NCI-H1105 (cell line): Measurements from ENCODE around the gene PTPRN2.

ENCODE experiments used
- DNase-seq: peaks from one replicate; lab custom pipeline; 2025; lab: John Stamatoyannopoulos, UW

Gene PTPRN2

DNA sequence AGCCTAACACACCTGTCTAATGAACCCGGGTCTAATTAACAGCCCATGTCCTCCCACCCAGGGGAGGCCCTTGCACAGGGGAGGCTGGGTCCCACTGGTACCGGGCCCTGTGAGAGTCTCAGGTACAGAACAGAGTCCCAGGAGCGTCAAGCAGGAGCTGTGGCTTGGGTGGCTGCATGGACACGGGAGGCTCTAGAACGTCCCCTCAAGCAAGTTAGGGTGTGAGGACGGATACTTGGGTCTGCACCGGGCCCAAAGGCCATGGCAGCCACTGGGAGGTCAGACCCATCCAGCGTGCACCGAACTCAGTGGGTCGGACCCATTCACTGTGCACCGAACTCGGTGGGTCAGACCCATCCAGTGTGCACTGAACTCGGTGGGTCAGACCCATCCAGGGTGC, 941.1 kb downstream of the PTPRN2 start:
- no peak for DNase-seq

DNA sequence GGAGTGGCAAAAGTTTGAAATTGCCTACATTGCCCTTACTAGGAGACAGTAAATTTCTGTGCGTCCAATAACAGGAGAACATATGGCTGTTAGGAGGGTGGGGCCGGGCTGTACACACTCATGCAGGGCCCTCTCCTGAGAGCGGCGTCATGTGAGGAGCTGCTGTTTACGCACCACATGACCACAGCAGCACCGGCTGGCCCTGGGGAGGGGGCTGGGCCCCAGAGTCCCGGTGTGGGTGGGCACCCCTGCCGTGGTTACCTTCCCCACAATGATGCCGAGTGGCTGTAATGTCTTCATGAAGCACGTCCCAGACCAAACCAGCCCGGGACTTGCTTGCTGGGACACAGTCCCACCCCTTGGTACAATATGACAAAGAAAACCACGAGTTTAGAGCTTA, 942.1 kb downstream of the PTPRN2 start:
- DNase-seq: no peak

DNA sequence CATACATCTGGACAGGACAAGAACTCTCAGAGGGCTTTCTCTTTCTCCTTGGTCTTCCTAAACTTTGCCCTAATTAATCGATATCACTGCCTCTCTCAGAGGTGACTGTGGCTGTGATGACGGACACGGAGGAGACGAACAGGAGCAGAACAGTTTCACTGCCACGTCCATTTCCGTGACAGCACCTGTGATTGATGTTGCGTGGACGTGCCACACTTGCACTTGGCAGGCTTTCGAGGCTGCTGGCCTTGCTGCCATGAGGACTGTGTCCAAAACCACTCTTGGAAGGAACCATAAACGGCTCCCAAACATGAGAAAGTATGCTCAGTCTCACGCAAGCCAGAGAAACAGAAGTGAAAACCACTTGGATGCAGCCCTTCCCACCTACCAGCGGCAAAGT, 942.7 kb downstream of the PTPRN2 start:
- no peak for DNase-seq

DNA sequence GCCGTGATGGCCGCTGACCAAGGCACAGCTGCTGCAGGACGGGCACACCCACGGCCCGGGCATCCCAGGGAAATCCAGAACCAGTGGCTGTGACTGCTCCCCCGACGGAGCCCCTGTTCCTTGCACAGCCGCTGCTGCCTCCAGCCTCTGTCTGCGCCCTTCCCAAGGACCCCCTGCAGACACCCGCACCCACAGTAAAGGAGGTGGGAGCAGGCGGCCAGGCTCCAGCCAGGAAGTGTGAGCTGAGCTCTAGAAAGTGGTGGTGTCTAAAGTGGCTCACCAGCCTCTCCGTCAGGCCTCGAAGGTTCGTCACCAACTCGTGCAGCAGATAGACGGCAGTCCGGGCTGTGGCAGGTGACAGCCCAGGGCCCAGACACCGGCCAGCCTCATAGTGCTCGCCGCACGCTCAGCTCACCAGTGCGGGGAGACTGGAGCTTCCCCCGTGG, 944.1 kb downstream of the PTPRN2 start:
- no peak for DNase-seq

DNA sequence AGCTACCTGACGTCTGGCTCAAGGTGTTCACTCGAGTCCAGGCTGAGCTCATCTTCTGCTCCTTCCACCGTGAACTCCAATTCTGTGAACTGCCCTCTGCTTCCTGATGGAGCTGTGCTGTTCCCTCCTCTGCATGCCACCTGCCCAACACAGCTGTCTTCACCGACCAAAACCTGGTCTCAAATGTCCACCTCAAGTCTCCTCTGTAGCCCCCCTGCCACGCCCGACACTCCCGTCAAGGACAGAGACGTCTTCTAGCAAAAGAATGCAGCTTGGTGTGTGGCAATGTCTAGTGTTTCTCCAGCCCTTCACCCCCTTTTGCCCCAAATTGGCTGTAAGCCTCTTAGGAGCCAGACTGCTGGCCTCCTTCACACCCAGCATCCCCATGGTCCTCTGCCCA, 945.8 kb downstream of the PTPRN2 start:
- no peak for DNase-seq

DNA sequence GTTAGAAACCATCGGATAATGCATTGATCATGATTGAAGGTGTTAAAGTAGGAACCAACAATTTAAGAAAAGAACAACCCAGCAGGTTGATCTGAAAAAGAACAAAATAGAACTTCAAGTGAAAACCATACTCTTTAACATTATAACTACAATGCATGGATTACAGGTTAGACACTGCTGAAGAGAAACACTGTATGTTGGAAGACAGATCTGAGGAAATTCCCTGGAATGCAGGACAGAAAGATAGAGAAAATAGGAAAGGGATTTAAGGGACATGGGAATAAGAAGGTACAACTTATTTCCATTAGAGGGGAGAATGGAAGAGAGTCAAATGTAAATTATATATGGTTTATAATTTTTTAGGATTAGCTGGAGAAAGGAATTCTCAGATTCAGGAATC, 947.5 kb downstream of the PTPRN2 start:
- no peak for DNase-seq

DNA sequence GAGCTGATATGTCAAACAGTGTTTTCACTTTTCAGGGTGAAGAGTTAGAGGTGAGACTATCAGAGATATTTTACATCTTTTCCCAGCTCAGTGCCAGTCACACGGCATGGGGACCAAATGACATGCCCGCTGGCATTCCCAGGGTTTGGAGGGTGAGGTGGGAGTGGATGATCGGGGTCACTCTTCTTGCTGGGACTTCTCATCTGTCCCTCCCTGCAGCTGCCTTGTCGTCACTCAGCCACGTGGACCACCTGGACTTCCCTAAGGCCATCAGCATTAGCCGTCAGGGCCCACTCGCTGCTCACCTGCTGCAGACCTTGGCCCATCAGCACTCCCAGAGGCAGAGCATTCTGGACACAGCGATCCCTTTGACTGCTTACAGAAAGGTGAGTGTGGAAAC, 949.1 kb downstream of the PTPRN2 start:
- no peak for DNase-seq

DNA sequence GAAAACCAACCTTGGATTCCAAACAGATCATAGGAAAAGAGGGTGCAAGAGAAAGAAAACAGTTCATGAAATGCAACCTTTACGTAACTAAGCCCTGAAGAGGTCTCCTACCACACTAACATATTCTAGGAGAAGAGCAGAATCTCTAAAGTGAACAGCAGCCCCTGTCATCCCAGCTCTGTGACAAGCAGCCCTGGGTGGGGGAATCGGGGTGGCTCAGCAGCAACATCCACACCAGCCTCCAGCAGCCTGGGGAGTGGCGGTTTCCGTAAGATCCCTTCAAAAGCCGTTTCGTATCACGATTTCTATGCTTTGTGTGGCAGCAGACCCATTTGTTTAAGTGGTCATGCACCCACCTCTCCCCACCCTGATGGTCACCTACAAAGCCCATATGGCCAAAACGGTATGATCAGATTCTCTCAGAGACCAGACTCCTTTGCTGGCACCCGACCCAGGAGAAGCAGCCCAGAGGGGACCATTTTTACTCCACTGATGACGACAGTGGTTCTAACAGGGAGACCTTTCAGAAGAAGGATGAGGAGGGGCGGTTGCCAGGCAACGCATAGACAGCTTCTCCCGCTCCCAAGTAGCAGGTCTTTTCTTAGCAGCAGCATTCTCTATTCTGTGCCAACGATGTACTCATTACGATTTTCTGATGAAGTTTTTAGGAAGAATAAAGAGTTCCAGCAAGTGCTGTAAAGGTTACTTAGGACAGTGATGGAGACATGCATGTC, 950.2 kb downstream of the PTPRN2 start:
- DNase-seq: no peak

DNA sequence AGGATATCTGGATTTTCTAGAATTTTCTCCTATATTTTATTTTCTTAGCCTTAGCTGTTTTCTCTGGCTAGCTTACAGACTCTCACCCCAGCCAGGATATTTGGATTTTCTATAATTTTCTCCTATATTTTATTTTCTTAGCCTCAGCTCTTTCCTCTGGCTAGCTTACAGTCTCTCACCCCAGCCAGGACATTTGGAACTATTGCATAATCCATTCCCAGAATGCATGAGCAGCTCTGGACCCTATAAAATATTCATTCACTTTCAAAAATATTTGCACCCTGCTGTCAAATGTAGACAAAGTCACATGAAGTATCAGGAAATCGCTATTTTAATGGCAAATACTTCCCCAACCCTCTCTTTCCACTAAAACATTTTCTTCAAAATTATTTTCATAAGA, 952.0 kb downstream of the PTPRN2 start:
- DNase-seq: no peak

DNA sequence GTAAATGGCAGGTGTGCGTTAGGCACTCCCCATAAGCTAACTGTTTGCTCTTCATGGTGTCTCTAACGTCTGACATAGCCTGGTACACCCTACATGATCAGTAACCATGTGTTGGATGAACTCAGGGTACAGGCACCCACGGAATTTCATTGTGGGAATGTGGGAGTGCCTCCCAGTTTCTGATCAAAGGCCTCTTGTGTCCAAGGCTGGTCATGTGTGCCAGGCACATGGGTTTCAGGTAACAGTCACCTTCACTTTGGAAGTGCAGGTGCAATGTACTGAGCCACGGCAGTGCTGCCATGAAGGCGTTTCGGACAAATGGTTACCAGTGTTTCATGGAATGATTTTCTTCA, 952.5 kb downstream of the PTPRN2 start:
- DNase-seq: no peak

DNA sequence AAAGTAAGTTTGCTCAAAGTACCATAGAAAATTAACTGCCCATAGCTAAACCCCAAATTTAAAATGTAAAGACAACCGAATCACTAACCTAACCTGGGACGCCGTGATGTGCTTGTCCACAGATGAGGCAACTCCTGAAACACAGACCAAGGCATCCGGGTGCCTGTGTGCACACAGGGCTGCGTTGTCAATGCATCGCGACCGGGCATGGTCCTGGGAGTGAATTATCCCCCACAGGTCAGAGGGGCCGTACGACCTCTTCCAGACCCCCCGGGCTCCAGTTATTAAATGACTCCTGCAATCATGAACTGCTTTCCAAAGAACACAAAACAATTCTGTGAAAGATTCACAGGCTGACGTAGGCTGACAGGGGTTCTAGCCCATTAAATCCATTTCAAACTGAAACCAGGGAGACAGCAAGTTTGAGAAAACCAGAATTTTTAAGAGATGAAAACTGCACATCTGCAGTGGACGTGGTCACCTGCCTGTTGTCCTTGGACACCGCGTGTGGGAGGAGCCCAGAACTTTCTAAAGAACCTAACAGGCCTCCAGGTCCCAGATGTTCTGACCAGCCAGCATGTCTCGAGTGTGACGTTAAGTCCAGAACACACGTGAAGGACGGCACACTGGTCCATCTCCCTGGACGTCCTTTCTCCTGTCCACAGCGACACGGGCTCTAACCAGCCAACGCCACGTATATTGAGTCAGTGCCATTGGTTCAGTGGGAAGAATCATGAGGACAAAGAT, 953.0 kb downstream of the PTPRN2 start:
- no peak for DNase-seq

DNA sequence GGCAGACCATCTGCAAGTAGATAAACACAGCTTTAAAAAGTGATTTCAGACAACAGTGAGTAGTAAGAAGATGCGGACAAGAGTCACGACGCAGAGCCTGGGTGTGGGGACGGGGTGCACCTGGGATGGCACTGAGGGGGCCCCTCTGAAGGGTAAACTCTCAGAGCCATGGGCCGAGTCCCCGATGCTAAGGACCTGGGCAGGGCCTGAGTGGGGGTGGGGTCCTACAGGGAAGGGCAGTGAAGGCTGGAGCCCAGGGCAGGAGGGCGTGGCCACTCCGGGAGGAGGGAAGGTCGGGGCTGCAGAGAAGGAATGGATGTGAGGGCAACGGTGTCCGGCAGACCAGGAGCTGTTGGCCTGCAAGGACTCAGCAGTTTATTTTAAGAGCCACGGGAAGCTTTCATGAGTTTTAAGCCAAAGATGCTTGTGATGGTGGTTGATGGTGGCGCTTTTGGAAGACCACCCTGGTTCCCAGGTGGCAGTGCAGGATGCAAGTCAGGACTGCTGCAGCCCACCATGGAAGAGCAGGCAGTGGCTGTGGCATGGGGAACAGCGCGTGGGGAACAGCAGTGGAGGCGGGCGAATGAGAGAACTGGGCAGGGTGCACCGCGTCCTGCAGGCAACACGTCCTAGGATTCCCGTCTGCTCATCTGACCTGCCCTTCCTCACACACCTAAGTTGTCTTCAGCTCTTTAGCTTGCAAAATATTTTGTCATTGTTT, 954.0 kb downstream of the PTPRN2 start:
- no peak for DNase-seq

DNA sequence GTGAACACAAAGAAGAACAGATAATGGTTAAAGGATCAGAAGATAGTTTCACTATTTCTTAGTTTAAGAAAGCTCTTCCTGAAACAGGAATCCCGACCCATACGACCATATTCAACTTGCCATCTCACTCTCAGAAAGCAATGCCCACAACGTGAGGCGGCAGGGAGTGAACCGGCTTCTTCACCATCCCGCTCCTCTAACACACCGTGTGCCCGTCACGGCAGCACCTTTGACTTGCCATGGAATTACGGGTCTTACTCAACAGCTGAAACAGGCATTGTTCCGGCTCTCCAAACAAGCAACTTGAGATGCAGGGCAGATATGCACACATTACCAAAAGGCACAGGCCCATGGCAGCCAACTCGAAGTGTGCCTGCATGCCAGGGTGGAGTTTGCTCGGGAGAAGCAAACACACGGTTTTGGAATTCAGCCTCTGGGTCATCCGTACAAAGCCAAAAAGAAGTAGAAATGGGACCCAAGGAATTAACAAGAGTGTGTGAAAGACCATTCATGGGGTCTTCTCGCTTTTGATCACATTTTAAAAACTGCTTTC, 957.2 kb downstream of the PTPRN2 start:
- no peak for DNase-seq

DNA sequence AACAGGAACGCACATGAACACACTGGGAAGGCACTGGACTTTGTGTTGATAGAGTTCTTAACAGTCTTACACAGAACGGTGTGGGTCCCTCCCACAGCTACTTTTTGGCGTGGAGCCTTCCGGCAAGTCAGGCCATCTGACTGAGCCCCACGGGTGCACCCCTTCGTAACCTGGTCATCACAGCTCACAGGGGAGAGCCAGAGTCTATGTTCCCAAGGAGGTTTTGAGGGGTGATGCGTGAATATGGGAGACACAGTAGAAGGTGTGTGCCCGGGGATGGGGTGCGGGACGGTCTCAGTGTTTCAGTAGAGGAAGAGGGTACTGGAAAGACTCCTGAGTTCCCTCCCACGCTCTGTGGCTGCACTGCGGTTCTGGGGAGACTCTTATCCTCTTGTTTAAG, 959.2 kb downstream of the PTPRN2 start:
- DNase-seq: no peak

DNA sequence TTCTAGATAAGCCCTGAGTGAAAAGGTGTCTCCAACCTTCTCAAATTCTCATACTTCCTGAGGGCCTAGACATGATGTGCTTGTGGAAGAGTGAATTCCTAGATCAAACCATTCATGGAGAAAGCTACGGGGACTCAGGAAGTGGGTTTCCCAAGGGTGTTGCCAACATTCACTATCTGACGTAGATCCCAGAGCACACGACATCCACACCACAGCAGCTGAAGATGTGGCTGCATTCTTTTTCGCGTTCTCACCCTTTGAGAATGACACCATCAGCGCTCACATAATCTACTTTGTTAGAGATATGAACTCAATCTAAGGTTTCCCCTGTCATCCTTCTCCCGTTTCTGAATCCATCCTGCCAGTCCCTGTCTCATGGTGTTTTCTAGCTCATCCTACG, 960.0 kb downstream of the PTPRN2 start:
- no peak for DNase-seq

DNA sequence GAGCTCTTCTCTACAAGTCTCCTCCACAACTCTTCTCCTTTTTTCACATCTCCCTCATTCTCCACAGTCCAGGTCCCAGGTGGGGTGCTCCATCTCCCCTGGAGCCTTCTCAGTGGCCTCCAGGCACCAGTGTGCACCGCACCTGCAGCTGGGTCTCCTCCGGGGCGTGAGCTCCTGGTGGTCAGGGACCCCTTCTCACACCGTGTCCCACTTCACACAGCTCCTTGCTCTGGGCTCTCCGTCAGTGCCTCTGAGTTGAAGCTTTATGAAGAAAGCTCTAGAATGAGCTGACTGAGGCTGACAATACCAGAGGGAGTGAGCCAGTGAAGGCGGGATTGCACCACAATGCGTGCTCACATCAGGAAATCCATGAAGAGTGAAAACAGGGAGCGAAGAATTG, 960.6 kb downstream of the PTPRN2 start:
- DNase-seq: no peak

DNA sequence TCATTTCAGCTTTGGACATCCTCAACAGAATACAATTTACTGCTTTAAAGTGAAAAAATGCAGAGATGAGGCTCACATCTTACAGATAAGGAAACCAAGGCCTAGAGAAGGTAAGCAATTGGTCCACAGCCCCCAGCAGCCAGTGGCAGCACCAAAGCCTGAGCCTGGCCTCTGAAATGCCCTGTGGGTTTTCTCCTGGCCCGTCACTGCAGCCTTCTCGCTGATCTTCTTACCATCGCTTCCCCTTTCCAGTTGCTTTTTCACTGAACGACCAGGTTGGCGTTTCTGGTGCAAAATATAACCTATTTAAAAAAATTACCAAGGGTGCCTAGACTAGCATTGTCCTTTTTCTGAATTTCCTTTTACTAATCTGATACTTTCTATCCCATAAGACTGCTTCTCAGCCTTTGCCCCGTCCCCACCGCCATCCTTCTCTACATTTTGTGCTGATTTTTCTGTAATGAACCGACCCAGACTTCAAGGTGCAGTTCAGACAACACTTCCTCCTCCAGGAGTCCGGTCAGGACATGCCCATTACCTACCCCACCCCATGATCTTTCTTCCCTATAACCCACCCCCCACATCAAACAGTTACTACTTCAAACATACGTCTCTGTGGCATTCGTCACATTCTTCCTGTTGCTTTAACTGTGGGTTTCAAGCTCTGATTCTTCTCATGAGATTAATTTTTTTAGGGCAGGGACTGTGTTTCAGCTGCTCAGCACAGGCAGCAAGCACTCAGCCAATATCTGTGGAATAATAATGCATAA, 961.5 kb downstream of the PTPRN2 start:
- no peak for DNase-seq

DNA sequence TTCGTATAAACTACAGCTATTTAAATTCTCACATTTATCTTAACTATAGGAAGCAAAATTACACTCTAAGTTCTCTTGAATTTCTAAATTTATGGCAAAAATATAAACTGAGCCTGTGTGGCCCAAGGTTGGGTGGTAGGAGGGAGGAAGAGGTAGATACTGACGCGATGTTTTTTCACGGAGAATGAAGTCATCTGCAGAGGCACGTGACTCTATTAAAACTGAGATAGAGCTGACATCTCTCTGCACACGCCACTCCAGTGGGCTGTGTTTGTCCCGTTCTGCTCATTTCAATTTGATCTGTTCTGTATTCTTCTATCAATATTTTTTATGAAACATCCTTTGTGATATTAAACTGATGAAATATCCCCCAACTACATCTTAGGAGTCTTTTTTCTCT, 964.1 kb downstream of the PTPRN2 start:
- no peak for DNase-seq

DNA sequence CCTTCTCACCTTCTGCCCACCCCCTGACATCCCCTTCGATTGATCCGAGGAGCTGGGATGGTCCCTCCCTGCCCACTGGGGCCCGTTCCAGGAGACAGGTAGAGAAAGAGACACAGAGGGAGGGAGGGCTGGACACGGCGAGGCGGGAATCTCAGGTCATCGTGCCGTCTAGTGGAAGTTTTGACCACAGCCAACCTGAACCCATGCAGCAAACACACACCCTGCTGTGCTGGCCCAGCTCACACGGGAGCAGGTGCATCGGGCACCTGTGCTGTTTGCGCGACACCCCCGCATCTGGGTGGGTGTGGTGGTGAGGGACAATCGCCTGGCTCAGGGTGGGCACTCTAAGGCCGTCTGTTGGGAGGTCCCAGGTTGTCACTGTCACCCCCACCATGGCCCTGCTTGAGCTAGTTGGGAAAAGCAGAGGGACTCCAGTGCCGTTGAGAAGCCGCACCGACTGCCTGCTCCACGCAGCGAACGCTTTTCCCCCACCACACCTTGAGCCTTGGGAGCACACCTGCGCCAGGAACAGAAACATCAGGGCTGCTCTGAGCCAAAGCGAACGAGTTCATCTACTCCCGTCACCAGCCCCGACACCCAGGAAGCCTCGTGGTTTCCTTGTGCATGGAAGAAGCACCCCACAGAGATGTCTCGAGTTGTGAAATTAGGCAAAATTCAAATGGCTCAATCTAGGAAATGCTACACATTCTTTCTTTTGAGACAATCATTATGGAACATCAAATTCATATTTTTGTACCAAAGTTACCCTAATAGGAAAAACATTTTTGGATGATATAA, 965.0 kb downstream of the PTPRN2 start:
- DNase-seq: no peak

DNA sequence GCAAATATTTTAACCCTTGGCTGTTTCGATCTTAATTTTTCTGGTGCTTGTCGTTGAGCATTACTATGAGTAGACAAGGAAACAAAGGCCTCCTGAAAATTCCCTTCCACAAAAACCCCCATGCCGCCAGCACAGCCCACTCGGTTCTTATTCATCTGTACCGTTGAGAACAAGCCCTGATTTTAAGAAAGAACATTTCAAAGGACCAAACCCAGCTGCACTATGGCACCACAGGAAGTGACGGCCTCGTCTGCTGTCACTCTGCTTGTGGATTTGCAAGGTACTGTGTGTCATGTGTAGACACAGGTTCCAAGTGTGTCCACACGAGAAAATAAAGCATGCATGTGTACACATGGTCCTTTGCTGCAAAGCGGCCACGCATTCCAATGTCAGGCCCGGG, 965.6 kb downstream of the PTPRN2 start:
- no peak for DNase-seq

DNA sequence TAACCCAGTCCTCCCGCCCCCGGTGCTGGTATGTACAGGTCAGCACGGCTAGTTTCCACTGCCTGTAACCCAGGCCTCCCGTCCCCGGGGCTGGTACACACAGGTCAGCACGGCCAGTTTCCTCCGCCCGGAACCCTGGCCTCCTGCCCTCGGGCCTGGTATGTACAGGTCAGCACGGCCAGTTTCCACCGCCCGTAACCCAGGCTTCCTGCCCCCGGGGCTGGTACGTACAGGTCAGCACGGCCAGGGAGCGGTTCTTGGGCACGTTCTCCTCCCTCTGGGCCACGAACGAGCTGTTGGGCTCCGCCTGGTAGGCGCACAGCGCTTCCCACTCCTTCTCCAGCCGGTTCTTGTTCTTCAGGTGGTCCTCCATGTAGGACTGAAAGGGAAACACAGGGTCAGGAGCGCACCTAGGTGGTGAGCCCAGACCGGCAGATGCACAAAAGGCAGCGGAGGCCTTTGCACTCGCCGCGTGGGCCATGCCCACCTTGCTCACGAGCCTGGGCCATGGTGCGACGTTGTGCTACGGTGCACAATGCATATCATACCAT, 966.4 kb downstream of the PTPRN2 start:
- DNase-seq: no peak
